K562 (cell line): ENCODE data around the gene FCAR. TPM values are rescaled to one million over a fixed set of nuclear protein-coding genes. Genes with fewer than 3 reads are reported as not detected.

Experiments used
- ATAC-seq: fragments of 200-7000 bp; cut with Tn5 transposase; 3 replicates; pipeline ENCODE4 v1.9.1; 2020; ENCODE audit warnings: moderate library complexity
- BruUV-seq: library from RNA; stranded (reverse); fragments of 400-500 nt; replicated peaks from 2 replicates; lab custom pipeline; 2021; lab: Mats Ljungman, UMichigan
- CTCF ChIA-PET: fragments of 300-600 bp; formaldehyde crosslinking; extraction: SDS; loops from one replicate; lab custom pipeline; 2021; ENCODE audit warnings: low intra/inter-chr PET ratio; lab: Yijun Ruan, JAX
- POLR2A ChIA-PET: fragments of 300-600, 350-650 bp; sonication (Branson Sonifier 250); formaldehyde crosslinking; extraction: SDS; loops from one replicate; lab custom pipeline; 2021; ENCODE audit warnings: antibody characterized with exemption, inconsistent platforms; lab: Yijun Ruan, JAX
- DNase-seq, 4 experiments: peaks; one replicate each; pipeline versions ENCODE4 v3.0.0 to v3.0.0-alpha.2; 2011 to 2018; ENCODE audit warnings: low spot score in 3 of 4, mixed read lengths in 3 of 4; ENCODE audit errors: extremely low read depth in 1 of 4
- FAIRE-seq: peaks from 2 replicates; lab custom pipeline; 2011; peaks lifted over from hg19 to GRCh38; lab: Jason Lieb, UNC
- H2AFZ ChIP-seq: 2 replicates; pipeline ENCODE4 v1.6.0; 2011; ENCODE audit warnings: low read depth, low read length, control low read depth, inconsistent platforms
- H3K27ac ChIP-seq: fragments of 200-600 bp; 3 replicates; pipeline ENCODE4 v1.8.0; 2011; ENCODE audit warnings: low read depth, mild to moderate bottlenecking, control low read depth, inconsistent platforms, low read length, moderate library complexity, mixed read lengths; ENCODE audit errors: extremely low read depth
- H3K27me3 ChIP-seq, 2 experiments: fragments of 300-600 bp in 1 of 2; 2 replicates in 1 of 2; 3 replicates in 1 of 2; pipeline versions ENCODE4 v1.6.0 to v1.8.0; 2011; ENCODE audit warnings: inconsistent platforms in 2 of 2, low read length in 2 of 2, mild to moderate bottlenecking in 1 of 2, mixed read lengths in 1 of 2, moderate library complexity in 1 of 2; ENCODE audit not compliant: control insufficient read depth in 2 of 2, insufficient read depth in 2 of 2
- H3K36me3 ChIP-seq: fragments of 300-600 bp; 3 replicates; pipeline ENCODE4 v1.8.0; 2011; ENCODE audit warnings: mild to moderate bottlenecking, low read length, inconsistent platforms; ENCODE audit not compliant: control insufficient read depth, insufficient read depth
- H3K4me1 ChIP-seq, 2 experiments: fragments of 200-600 bp in 1 of 2; replicated peaks in 1 of 2; 2 replicates in 1 of 2; 3 replicates in 1 of 2; pipeline versions ENCODE4 v1.5.1 to v1.8.0; 2011; ENCODE audit warnings: inconsistent platforms in 2 of 2, low read length in 2 of 2, mild to moderate bottlenecking in 1 of 2, mixed read lengths in 1 of 2, moderate library complexity in 1 of 2; ENCODE audit not compliant: control insufficient read depth in 2 of 2, insufficient read depth in 2 of 2
- H3K4me2 ChIP-seq: 2 replicates; pipeline ENCODE4 v1.6.1; 2011; ENCODE audit warnings: low read length, control low read depth, inconsistent platforms, mixed read lengths; ENCODE audit not compliant: insufficient read depth
- H3K4me3 ChIP-seq: fragments of 200-600 bp; sonication (generic), shearing (Covaris generic); 2 replicates; pipeline ENCODE4 v1.5.1; 2016; ENCODE audit warnings: control low read depth, inconsistent platforms
- H3K79me2 ChIP-seq: fragments of 200-600 bp; 3 replicates; pipeline ENCODE4 v1.8.0; 2011; ENCODE audit warnings: low read length, inconsistent platforms; ENCODE audit not compliant: control insufficient read depth, insufficient read depth
- H3K9ac ChIP-seq, 2 experiments: 2 replicates each; pipeline versions ENCODE4 v1.6.0 to v1.6.1; 2011; ENCODE audit warnings: low read depth in 2 of 2, low read length in 2 of 2, control low read depth in 1 of 2, inconsistent platforms in 1 of 2, mild to moderate bottlenecking in 1 of 2, mixed read lengths in 1 of 2; ENCODE audit not compliant: insufficient read depth in 1 of 2
- H3K9me1 ChIP-seq: one replicate; pipeline ENCODE4 v1.6.0; 2011; ENCODE audit warnings: inconsistent platforms, mild to moderate bottlenecking, low read length, moderate library complexity; ENCODE audit not compliant: control insufficient read depth, insufficient read depth
- H3K9me3 ChIP-seq: replicated peaks from 2 replicates; pipeline ENCODE4 v1.5.1; 2011; ENCODE audit warnings: low read depth, low read length, inconsistent platforms; ENCODE audit not compliant: control insufficient read depth, insufficient read depth
- H4K20me1 ChIP-seq: replicated peaks from 2 replicates; pipeline ENCODE4 v1.6.1; 2011; ENCODE audit warnings: low read length, inconsistent platforms, mixed read lengths; ENCODE audit not compliant: control insufficient read depth, insufficient read depth
- CBFA2T3 ChIP-seq: fragments of 450-650 bp; IDR thresholded peaks from 2 replicates; pipeline ENCODE4 v1.6.1; 2017
- CEBPB ChIP-seq: fragments of 450-650 bp; IDR thresholded peaks from 2 replicates; pipeline ENCODE4 v1.6.1; 2016; ENCODE audit warnings: missing genetic modification characterization, missing compliant biosample characterization
- DLX4 ChIP-seq: fragments of 250-450 bp; sonication (Bioruptor Pico); IDR thresholded peaks from 2 replicates; pipeline ENCODE4 v1.6.1; 2021; ENCODE audit warnings: mild to moderate bottlenecking
- ESRRB ChIP-seq: fragments of 250-450 bp; sonication (Bioruptor Pico); IDR thresholded peaks from 2 replicates; pipeline ENCODE4 v1.5.0; 2020; ENCODE audit warnings: mild to moderate bottlenecking, moderate library complexity, borderline replicate concordance
- HDAC8 ChIP-seq: fragments of 450-650 bp; IDR thresholded peaks from 2 replicates; pipeline ENCODE4 v1.6.1; 2016; ENCODE audit warnings: mild to moderate bottlenecking, missing genetic modification characterization, moderate library complexity, missing compliant biosample characterization
- ID3 ChIP-seq, 2 experiments: fragments of 250-450 bp in 1 of 2; fragments of 450-650 bp in 1 of 2; sonication (Bioruptor Pico) in 1 of 2; IDR thresholded peaks; 2 replicates each; pipeline versions ENCODE4 v1.6.1 to v1.8.0; 2016 to 2021; ENCODE audit warnings: mild to moderate bottlenecking in 2 of 2, moderate library complexity in 2 of 2, missing compliant biosample characterization in 1 of 2, missing genetic modification characterization in 1 of 2
- LARP7 ChIP-seq: fragments of 450-650 bp; IDR thresholded peaks from 2 replicates; pipeline ENCODE4 v1.6.1; 2016
- MAFF ChIP-seq: IDR thresholded peaks from 2 replicates; pipeline ENCODE4 v1.6.1; 2012; ENCODE audit warnings: low read length, improper control_type of control experiment
- POLR2B ChIP-seq: fragments of 450-650 bp; IDR thresholded peaks from 2 replicates; pipeline ENCODE4 v1.6.1; 2018; ENCODE audit warnings: low read depth; ENCODE audit not compliant: partially characterized antibody
- PURB ChIP-seq: sonication (generic); formaldehyde crosslinking; IDR thresholded peaks from 2 replicates; pipeline ENCODE4 v1.9.0; 2021; ENCODE audit warnings: low read depth, mild to moderate bottlenecking, missing genetic modification reagents
- SREBF1 ChIP-seq: fragments of 150-350 bp; IDR thresholded peaks from 2 replicates; pipeline ENCODE4 v1.6.1; 2014; ENCODE audit warnings: antibody characterized with exemption, low read depth, low read length, borderline replicate concordance
- TAF9B ChIP-seq: fragments of 450-650 bp; IDR thresholded peaks from 2 replicates; pipeline ENCODE4 v1.6.1; 2018; ENCODE audit warnings: mild to moderate bottlenecking; ENCODE audit not compliant: partially characterized antibody
- TEAD4 ChIP-seq, 2 experiments: sonication (generic) in 1 of 2; formaldehyde crosslinking in 1 of 2; IDR thresholded peaks; 2 replicates each; pipeline versions ENCODE4 v1.6.1 to v1.8.0; 2012 to 2022; ENCODE audit warnings: borderline replicate concordance in 1 of 2, inconsistent platforms in 1 of 2, low read length in 1 of 2, mild to moderate bottlenecking in 1 of 2, missing genetic modification reagents in 1 of 2
- ZBTB7A ChIP-seq: IDR thresholded peaks from 2 replicates; pipeline ENCODE4 v1.6.1; 2011; ENCODE audit warnings: low read depth, mild to moderate bottlenecking, low read length, moderate library complexity, borderline replicate concordance; ENCODE audit not compliant: control insufficient read depth
- ZNF75A ChIP-seq: fragments of 450-650 bp; formaldehyde crosslinking; IDR thresholded peaks from 2 replicates; pipeline ENCODE4 v1.4.0; 2020; ENCODE audit warnings: mild to moderate bottlenecking
- WGBS: fragments of 100-300 bp; shearing (Covaris generic); methylation state at CpG from one replicate; pipeline ENCODE4 v1.1.6; 2016; ENCODE audit warnings: low coverage, mixed read lengths; ENCODE audit not compliant: insufficient coverage; ENCODE audit errors: missing lambda C conversion rate; 5-methylcytosine and 5-hydroxymethylcytosine counted together
- in situ Hi-C: fragments of 300-500 bp; cut with MboI; formaldehyde crosslinking; loops from 4 replicates; pipeline ENCODE4 v1.15.0; 2018; ENCODE audit warnings: inconsistent platforms, mixed read lengths
- intact Hi-C: fragments of 100-400 bp; cut with micrococcal nuclease; formaldehyde crosslinking; loops from 2 replicates; pipeline ENCODE4 v1.14.2; 2022
- polyA plus RNA-seq, 8 experiments: library from polyadenylated mRNA; depleted of rRNA in 4 of 8; stranded (reverse) in 5 of 8; unstranded in 3 of 8; fragments of >200 nt; fragmentation: Nextera tagmentation in 2 of 8; fragmentation: Illumina TruSeq in 1 of 8; extraction: Ambion mirVana in 2 of 8; extraction: Trizol in 1 of 8; gene quantifications; 2 replicates each; pipeline versions ENCODE4 v1.2.1 to v1.2.3, GENCODE V29; 2011 to 2014; ENCODE audit warnings: inconsistent platforms in 1 of 8, missing spikeins in 1 of 8
- total RNA-seq, 7 experiments: library from RNA; depleted of rRNA in 6 of 7; stranded (reverse); fragments of >200 nt in 6 of 7; fragmentation: Illumina TruSeq in 2 of 7; extraction: Trizol in 2 of 7; gene quantifications; 2 replicates each; pipeline versions ENCODE4 v1.2.1 to v1.2.3, GENCODE V29; 2011 to 2021; ENCODE audit warnings: low replicate concordance in 1 of 7
- TF ChIP-seq, protein P1 (sequence below): fragments of 250-450 bp; sonication (Bioruptor Pico); IDR thresholded peaks from 2 replicates; pipeline ENCODE4 v1.8.0; 2021; ENCODE audit warnings: moderate library complexity, mild to moderate bottlenecking, inconsistent platforms
- TF ChIP-seq, protein P2 (sequence below): sonication (generic); formaldehyde crosslinking; IDR thresholded peaks from 2 replicates; pipeline ENCODE4 v1.8.0; 2022; ENCODE audit warnings: mild to moderate bottlenecking, missing genetic modification reagents
- TF ChIP-seq, protein P3 (sequence below): fragments of 450-650 bp; IDR thresholded peaks from 2 replicates; pipeline ENCODE4 v1.6.1; 2016; ENCODE audit warnings: antibody characterized with exemption

Gene FCAR
- total and polyA plus RNA-seq, 9 of the 15 experiments (the other 6 are each of a cell fraction or from before 2014, with no cell fraction given): not detected

GRCh38 chr19:54905421-54905802, 31.4 kb downstream of the FCAR start (continued):
- TF ChIP-seq HDAC8 (tag): no peak
- TF ChIP-seq CEBPB: no peak
- peak; percentile 78 for TF ChIP-seq ZBTB7A
- TF ChIP-seq TEAD4 (IDR thresholded peaks at IDR 0.05; ENCODE audit: low read length): peak; percentile 81
- TF ChIP-seq TEAD4 (CRISPR knock-in tag; IDR thresholded peaks at IDR 0.05; ENCODE audit: borderline replicate concordance): no peak
- TF ChIP-seq, protein P1, sequence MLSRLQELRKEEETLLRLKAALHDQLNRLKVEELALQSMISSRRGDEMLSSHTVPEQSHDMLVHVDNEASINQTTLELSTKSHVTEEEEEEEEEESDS: no peak
- TF ChIP-seq TAF9B: no peak
- TF ChIP-seq PURB: no peak

GRCh38 chr19:54905803-54906511, 31.9 kb downstream of the FCAR start, which contains the start of gene NCR1:
Gene NCR1, plus strand, starts transcription at chr19:54906148. Its CDS starts 40 bp downstream, at chr19:54906188.
- CTCF ChIA-PET: no interaction called here
- H3K4me3 ChIP-seq: 0 out of 2 replicates have a peak within 1 kb of the TSS, but pooled peaks have one; percentile 2
- no peaks in the 10 kb centered on the region for H4K20me1 ChIP-seq
- H3K36me3 ChIP-seq: no peaks in the 10 kb centered on the region
- ATAC-seq (peak; percentile 85), FAIRE-seq (peak; percentile 46), DNase-seq (peak; percentile 42 to 70 (median 44))
- WGBS: 11% methylated on average over 15 of the region's 22 CpGs
- POLR2A ChIA-PET: interaction anchor here (0.7 to 1.6 kb wide), 3 partner anchors 9 to 279 kb away, joined by 3 to 4 read pairs (median 4); no protein-coding TSS in a partner anchor
- no peaks in the 10 kb centered on the region for H3K79me2 ChIP-seq
- no peaks in the 10 kb centered on the region for H3K27me3 ChIP-seq
- no TSS peak for BruUV-seq
- in situ Hi-C loops (no loop called here), intact Hi-C loops (no loop called here)
- H3K4me2 ChIP-seq: peak within 1 kb of the TSS; percentile 74
- H3K4me1 ChIP-seq: peaks cover 19 to 23% of the 10 kb centered on the region in 2 experiments; a peak in 4 of 5 replicates
- H3K9me1 ChIP-seq: no peaks in the 10 kb centered on the region
- peak within 1 kb of the TSS; percentile 63 to 89 for H3K9ac ChIP-seq
- no peaks in the 10 kb centered on the region for H3K9me3 ChIP-seq
- H3K27ac ChIP-seq: peak within 1 kb of the TSS; percentile 75
- peak within 1 kb of the TSS; percentile 91 for H2AFZ ChIP-seq
- TF ChIP-seq, protein P2, sequence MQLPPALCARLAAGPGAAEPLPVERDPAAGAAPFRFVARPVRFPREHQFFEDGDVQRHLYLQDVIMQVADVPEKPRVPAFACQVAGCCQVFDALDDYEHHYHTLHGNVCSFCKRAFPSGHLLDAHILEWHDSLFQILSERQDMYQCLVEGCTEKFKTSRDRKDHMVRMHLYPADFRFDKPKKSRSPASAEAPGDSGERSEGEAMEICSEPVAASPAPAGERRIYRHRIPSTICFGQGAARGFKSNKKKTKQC: no peak
- TF ChIP-seq SREBF1 (no peak), ID3 (CRISPR knock-in tag; IDR thresholded peaks at IDR 0.05) (no peak), ID3 (tag; IDR thresholded peaks at IDR 0.05) (peak; percentile 84; the same call in 1 of the 2 replicates), POLR2B (peak; percentile 61), CBFA2T3 (no peak), ZNF75A (CRISPR knock-in tag) (no peak), LARP7 (no peak), DLX4 (no peak), MAFF (no peak), ESRRB (CRISPR knock-in tag) (no peak)
- TF ChIP-seq, protein P3, sequence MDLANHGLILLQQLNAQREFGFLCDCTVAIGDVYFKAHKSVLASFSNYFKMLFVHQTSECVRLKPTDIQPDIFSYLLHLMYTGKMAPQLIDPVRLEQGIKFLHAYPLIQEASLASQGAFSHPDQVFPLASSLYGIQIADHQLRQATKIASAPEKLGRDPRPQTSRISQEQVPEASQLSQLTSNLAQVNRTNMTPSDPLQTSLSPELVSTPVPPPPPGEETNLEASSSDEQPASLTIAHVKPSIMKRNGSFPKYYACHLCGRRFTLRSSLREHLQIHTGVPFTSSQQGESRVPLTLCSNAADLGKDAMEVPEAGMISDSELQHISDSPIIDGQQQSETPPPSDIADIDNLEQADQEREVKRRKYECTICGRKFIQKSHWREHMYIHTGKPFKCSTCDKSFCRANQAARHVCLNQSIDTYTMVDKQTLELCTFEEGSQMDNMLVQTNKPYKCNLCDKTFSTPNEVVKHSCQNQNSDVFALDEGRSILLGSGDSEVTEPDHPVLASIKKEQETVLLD: peak; percentile 39; the same call in 1 of the 2 replicates
